Activated CD4-positive, alpha-beta T cell treated with anti-CD3 and anti-CD28 coated beads, Interleukin-2, amount 10 ng/mL, durations not matched to agents 24 days and 14 days (primary cell): ENCODE data around the gene BARX2. TPM values are rescaled to one million over a fixed set of nuclear protein-coding genes. Genes with fewer than 3 reads are reported as not detected.

Source experiments
- DNase-seq: peaks from one replicate; pipeline ENCODE4 v3.0.0; 2022
- H3K27ac Mint-ChIP-seq: one replicate; pipeline ENCODE4 v1.8.0; 2022; ENCODE audit warnings: mild to moderate bottlenecking, mixed read lengths
- H3K27me3 Mint-ChIP-seq: one replicate; pipeline ENCODE4 v1.8.0; 2022; ENCODE audit warnings: mixed read lengths
- H3K36me3 Mint-ChIP-seq: one replicate; pipeline ENCODE4 v1.8.0; 2022; ENCODE audit warnings: low read depth, mild to moderate bottlenecking, mixed read lengths
- H3K4me1 Mint-ChIP-seq: one replicate; pipeline ENCODE4 v1.8.0; 2021; ENCODE audit warnings: mixed read lengths
- H3K4me3 Mint-ChIP-seq: one replicate; pipeline ENCODE4 v1.8.0; 2022; ENCODE audit warnings: mild to moderate bottlenecking, moderate library complexity, mixed read lengths
- H3K9me3 Mint-ChIP-seq: one replicate; pipeline ENCODE4 v1.8.0; 2021; ENCODE audit warnings: mixed read lengths
- intact Hi-C: fragments of 100-400 bp; cut with micrococcal nuclease; formaldehyde crosslinking; loops from one replicate; pipeline ENCODE4 v1.15.1; 2023
- total RNA-seq: library from RNA; stranded (reverse); gene quantifications from 2 replicates; pipeline ENCODE4 v1.2.3, GENCODE V29; 2022

The BARX2 gene
- total RNA-seq, 1 donor from 2014 or later: 4.7 TPM

DNA sequence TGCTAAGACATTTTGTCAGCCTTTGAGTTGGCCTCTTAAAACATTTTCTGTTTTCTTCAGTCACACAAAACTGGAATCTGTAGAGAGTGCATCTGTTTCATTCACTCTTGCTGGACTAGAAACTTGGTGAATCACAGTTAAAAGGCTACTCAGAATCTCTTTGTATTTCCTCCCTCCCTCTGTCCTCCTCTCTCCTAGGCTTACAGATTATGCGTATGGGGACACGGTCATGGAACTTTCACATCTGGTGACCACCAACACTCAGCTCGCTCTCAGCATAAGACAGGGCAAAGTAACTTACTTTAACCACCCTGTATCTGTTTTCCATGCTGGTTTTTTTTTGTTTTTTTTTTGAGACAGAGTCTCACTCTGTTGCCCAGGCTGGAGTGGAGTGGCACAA lies 50.4 kb downstream of the BARX2 start:
- Mint-ChIP-seq H3K27me3 (peaks cover 8% of the 10 kb centered on the region), H3K27ac (no peak overlapping the region), H3K9me3 (peaks cover 6% of the 10 kb centered on the region), H3K4me3 (no peak overlapping the region), H3K36me3 (no peaks in the 10 kb centered on the region), H3K4me1 (peaks cover 2% of the 10 kb centered on the region)
- no peak for DNase-seq
- intact Hi-C loops: no loop called here

DNA sequence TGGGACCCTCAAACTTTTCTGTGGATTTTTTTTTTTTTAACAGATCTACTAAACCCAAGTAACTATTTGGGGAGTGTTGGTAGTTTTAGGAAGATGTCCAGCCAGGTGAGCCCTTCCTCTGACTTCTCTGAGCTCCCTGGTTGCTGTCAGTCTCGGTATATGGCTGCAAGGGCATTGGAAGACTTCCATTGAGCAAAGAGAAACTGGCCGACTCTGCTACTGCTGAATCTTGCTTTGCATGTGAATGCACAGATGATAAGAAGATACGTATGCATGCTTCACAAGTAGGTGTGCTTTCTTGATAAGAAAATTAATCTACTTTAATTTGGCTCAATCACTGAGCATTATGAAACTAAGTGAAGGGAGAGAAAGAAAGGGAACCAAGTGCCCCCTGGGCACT lies 51.1 kb downstream of the BARX2 start:
- intact Hi-C loops: no loop called here
- Mint-ChIP-seq H3K27me3 (peaks cover 8% of the 10 kb centered on the region), H3K36me3 (no peaks in the 10 kb centered on the region), H3K9me3 (peaks cover 6% of the 10 kb centered on the region), H3K4me3 (no peak overlapping the region), H3K4me1 (peaks cover 2% of the 10 kb centered on the region), H3K27ac (no peak overlapping the region)
- DNase-seq: no peak

GRCh38 chr11:129427376-129427775 lies 51.7 kb downstream of the BARX2 start:
- peaks cover 8% of the 10 kb centered on the region for H3K27me3 Mint-ChIP-seq
- no peak for DNase-seq
- H3K9me3 Mint-ChIP-seq: peaks cover 6% of the 10 kb centered on the region
- peaks cover 2% of the 10 kb centered on the region for H3K4me1 Mint-ChIP-seq
- no peak overlapping the region for H3K4me3 Mint-ChIP-seq
- intact Hi-C loops: no loop called here
- no peaks in the 10 kb centered on the region for H3K36me3 Mint-ChIP-seq
- H3K27ac Mint-ChIP-seq: no peak overlapping the region

DNA sequence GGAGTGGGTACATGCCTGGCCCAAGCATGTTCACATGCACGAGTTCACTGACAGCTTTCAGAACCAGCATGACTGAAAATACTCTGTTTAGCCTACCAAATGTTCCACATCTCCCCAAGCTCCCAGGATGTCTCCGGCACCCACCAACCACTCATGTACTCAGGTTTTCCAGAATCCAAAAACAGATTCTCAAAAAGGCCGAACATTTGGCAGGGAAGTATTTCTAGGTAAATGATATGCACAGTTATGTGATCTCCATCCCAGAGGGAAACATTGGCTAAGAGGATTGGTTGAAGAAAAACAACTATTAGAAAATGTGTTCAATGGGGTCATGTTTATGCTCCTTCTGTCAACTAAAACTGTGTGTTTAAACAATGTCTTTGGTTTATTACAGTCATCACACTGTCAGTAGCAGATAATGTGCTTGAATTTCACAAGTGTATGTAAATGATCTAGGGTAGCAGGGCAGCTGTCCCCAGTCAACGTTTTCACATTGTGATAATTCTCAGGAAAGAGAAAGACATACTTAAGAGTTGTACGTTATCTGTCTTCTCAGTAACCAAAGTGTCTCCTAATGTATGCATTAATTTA lies 52.3 kb downstream of the BARX2 start:
- Mint-ChIP-seq H3K4me1 (peaks cover 2% of the 10 kb centered on the region), H3K27me3 (peaks cover 8% of the 10 kb centered on the region), H3K4me3 (no peak overlapping the region), H3K9me3 (peaks cover 6% of the 10 kb centered on the region), H3K27ac (no peak overlapping the region), H3K36me3 (no peaks in the 10 kb centered on the region)
- intact Hi-C loops: no loop called here
- no peak for DNase-seq

- peaks cover 2% of the 10 kb centered on the region for H3K4me1 Mint-ChIP-seq
- no peak overlapping the region for H3K4me3 Mint-ChIP-seq
- H3K27ac Mint-ChIP-seq: no peak overlapping the region
Measured at GRCh38 chr11:129428557-129428956, 52.9 kb downstream of the BARX2 start.

DNA sequence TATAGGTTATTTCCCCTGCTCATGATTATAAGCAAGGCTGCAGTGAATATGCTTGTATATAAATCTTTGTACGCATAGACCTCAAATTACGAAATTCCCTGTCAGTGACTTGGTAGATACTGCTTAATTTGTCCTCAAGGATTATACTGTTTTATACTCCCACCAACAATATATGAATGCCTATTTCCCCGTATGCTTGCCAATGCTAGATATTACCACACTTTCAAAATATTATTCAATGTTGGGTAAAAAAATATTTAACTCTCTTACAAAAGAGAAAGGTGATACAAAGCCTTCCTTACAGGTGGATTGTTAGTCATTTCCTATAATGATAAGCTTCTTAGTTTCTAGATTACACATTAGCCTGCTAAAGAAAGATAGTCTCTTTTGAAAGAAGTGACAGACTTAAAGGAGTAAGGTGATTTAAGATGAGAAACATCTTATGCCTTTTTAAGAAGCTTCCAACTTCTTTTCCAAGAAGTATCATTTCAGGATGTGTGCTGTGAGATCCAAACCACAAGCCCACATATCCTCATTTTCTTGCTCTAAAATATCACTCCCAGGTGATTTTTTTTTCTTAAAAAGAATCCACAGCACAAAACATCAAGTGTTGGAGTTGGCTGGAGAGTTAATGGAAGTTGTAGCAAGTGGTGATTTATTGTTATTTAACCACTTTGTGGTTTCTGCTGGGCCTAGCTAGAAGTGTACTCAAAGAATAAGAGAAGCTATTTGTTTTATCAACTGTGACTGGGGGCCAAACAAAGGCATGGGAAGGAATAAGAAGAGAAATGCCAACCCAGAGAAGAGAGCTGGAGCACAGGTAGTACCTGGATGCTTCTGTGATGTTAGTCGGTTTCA lies 59.2 kb downstream of the BARX2 start:
- no peak for DNase-seq
- no peaks in the 10 kb centered on the region for H3K27me3 Mint-ChIP-seq
- peaks cover 1% of the 10 kb centered on the region for H3K36me3 Mint-ChIP-seq
- intact Hi-C loops: loop anchor here (1.0 kb wide), 1 partner anchor 17 kb away; no protein-coding TSS in a partner anchor
- no peak overlapping the region for H3K4me3 Mint-ChIP-seq
- H3K4me1 Mint-ChIP-seq: peaks cover 21% of the 10 kb centered on the region
- H3K9me3 Mint-ChIP-seq: peaks cover 3% of the 10 kb centered on the region
- H3K27ac Mint-ChIP-seq: peak overlapping the region; percentile 75

More at GRCh38 chr11:129428557-129428956, 52.9 kb downstream of the BARX2 start:
- Mint-ChIP-seq H3K9me3 (peaks cover 6% of the 10 kb centered on the region), H3K27me3 (peaks cover 8% of the 10 kb centered on the region), H3K36me3 (no peaks in the 10 kb centered on the region)
- intact Hi-C loops: no loop called here
- no peak for DNase-seq

DNA sequence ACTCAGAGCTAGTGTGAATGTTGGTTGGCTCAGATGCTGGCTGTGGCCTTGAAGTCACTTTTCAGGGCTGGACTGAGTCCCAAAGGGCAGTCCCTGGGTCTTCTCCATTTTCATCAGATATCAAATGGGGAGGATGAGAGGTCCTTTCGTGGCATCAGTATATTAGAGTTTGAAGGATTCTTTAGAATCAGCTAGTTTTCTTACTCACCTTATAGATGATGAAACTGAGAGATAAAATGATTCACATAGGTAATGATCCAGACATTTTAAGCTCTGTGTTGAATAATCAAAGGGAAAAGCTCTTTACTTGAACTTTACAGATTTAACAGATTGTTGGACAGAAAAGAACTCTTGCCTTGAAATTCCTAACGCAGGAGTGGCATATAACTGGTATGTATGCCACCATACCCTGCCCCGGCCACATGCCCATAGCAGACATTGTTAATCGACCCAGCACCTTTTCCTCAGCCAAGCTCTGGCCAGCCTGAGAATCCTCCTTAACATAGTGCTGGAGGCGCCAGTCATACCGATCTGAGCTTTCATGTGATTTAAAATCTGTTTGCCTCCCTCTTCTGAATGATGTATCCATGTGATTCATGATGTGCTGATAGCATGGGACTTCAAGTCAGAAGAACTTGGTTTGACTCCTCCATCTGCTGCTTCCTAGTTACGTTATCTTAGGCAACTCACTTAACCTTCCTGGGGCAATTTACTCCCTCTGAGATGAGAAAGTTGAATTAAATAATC lies 60.0 kb downstream of the BARX2 start:
- no peak overlapping the region for H3K4me3 Mint-ChIP-seq
- H3K9me3 Mint-ChIP-seq: peaks cover under 1% of the 10 kb centered on the region
- no peaks in the 10 kb centered on the region for H3K27me3 Mint-ChIP-seq
- DNase-seq: no peak
- intact Hi-C loops: loop anchor here (1.0 kb wide), 1 partner anchor 17 kb away; no protein-coding TSS in a partner anchor
- peak overlapping the region; percentile 77 for H3K27ac Mint-ChIP-seq
- H3K4me1 Mint-ChIP-seq: peaks cover 19% of the 10 kb centered on the region
- peaks cover 1% of the 10 kb centered on the region for H3K36me3 Mint-ChIP-seq

GRCh38 chr11:129436573-129436972 lies 60.9 kb downstream of the BARX2 start:
- H3K27ac Mint-ChIP-seq: peak overlapping the region; percentile 54
- peaks cover 19% of the 10 kb centered on the region for H3K4me1 Mint-ChIP-seq
- H3K9me3 Mint-ChIP-seq: no peaks in the 10 kb centered on the region
- intact Hi-C loops: no loop called here
- DNase-seq: no peak
- no peak overlapping the region for H3K4me3 Mint-ChIP-seq
- H3K27me3 Mint-ChIP-seq: no peaks in the 10 kb centered on the region
- peaks cover 1% of the 10 kb centered on the region for H3K36me3 Mint-ChIP-seq

DNA sequence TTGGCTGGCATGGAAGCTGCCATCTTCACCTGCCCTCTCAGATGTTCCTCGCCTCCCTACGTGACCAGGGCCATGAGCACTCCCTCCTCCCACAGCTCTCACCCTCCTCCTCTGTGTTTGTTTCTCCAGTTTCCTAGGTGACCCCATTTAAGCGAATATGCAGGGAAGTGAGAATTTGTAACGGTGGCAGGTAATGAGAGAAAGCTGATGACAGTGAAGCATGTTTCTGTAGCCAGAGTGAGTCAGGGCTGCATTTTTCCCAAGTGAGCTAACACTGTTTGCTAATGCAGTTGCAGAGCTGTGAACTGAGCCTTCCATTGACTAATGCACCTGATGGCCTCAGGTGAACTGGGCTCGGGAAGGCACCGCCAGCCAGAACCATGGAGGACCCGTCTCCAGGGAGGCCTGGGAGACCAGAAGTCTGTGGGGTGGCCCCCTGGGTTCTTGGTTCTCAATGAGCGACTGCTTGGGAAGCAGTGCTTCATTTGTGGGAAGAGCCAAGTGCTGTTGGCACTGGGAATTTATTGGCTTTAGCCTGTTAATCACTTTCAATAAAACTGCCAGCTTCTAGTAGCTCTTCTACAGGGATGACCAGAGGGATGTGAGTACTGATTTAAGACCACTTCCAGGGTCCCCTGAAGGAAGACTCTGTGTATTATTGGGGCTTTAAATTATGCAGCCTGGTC lies 64.5 kb downstream of the BARX2 start:
- Mint-ChIP-seq H3K27ac (no peak overlapping the region), H3K4me1 (peaks cover 21% of the 10 kb centered on the region), H3K4me3 (no peak overlapping the region), H3K27me3 (no peaks in the 10 kb centered on the region), H3K36me3 (peaks cover 1% of the 10 kb centered on the region), H3K9me3 (peaks cover 3% of the 10 kb centered on the region)
- intact Hi-C loops: no loop called here
- no peak for DNase-seq

DNA sequence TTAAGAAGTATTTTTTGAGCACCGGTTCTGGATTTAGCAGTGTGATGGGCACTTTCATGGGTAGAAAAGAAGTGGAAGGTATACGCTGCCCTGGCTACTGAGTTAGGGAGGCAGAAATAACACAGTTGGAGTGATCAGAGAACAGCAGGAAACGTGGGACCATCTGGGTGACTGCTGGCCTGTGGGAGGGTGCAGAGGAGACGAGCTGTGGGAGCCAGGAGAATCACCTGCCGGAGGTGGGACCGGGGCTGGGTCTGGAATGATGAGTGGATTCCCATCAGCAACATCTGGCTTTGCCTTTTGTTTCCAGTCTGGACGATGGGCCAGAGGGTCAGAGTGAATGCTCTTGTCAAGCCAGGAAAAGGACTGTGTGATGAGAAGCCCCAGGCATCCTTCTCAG lies 66.5 kb downstream of the BARX2 start:
- DNase-seq: no peak
- no peaks in the 10 kb centered on the region for H3K27me3 Mint-ChIP-seq
- H3K9me3 Mint-ChIP-seq: peaks cover 9% of the 10 kb centered on the region
- intact Hi-C loops: no loop called here
- H3K4me3 Mint-ChIP-seq: no peak overlapping the region
- peaks cover 11% of the 10 kb centered on the region for H3K4me1 Mint-ChIP-seq
- peak overlapping the region; percentile 28 for H3K27ac Mint-ChIP-seq
- H3K36me3 Mint-ChIP-seq: peaks cover 2% of the 10 kb centered on the region

- Mint-ChIP-seq H3K27ac (no peak overlapping the region), H3K9me3 (peaks cover 17% of the 10 kb centered on the region), H3K36me3 (peaks cover 6% of the 10 kb centered on the region), H3K27me3 (no peaks in the 10 kb centered on the region), H3K4me3 (no peak overlapping the region), H3K4me1 (peaks cover 19% of the 10 kb centered on the region)
- DNase-seq: no peak
- intact Hi-C loops: no loop called here
Measured at GRCh38 chr11:129443276-129443675, 67.6 kb downstream of the BARX2 start.

DNA sequence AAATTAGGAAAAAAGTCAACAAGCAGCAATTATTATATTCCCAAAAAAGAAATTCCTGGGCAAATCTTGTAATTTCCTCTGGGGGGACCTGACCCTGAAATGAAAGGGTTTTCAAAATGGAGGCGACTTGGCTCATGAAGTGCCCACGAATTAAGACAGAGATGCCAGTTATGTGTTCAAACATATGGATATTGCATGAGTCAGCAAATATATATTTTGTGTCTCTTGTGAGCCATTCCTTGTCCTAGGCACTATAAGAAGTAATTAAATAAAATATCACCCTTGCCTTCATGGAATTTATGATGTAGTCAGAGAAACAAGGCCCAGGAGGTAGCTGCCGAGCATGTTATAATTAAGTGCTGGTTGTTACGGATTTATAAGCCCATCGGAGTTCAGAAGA lies 68.6 kb downstream of the BARX2 start:
- Mint-ChIP-seq H3K4me1 (peaks cover 15% of the 10 kb centered on the region), H3K9me3 (peaks cover 18% of the 10 kb centered on the region), H3K27ac (no peak overlapping the region), H3K4me3 (no peak overlapping the region), H3K27me3 (no peaks in the 10 kb centered on the region), H3K36me3 (peaks cover 6% of the 10 kb centered on the region)
- intact Hi-C loops: no loop called here
- no peak for DNase-seq

GRCh38 chr11:129445226-129445625 lies 69.6 kb downstream of the BARX2 start:
- no peak overlapping the region for H3K27ac Mint-ChIP-seq

More at GRCh38 chr11:129445226-129445625, 69.6 kb downstream of the BARX2 start:
- H3K9me3 Mint-ChIP-seq: peaks cover 18% of the 10 kb centered on the region
- intact Hi-C loops: loop anchor here (5.0 kb wide), 2 partner anchors 38 to 68 kb away; partner anchors contain the start of gene BARX2
- H3K36me3 Mint-ChIP-seq: peaks cover 6% of the 10 kb centered on the region
- H3K4me3 Mint-ChIP-seq: no peak overlapping the region
- H3K4me1 Mint-ChIP-seq: peaks cover 15% of the 10 kb centered on the region
- no peak for DNase-seq
- H3K27me3 Mint-ChIP-seq: no peaks in the 10 kb centered on the region
